Activated CD8-positive, alpha-beta T cell treated with anti-CD3 and anti-CD28 coated beads for 36 hours (primary cell): ENCODE results near the gene REEP2. TPM values are rescaled to one million over a fixed set of nuclear protein-coding genes. Genes with fewer than 3 reads are reported as not detected.

ENCODE experiments used
- ATAC-seq: fragments of 200-7000 bp; cut with Tn5 transposase; one replicate; pipeline ENCODE4 v1.10.0; 2021; ENCODE audit warnings: mild to moderate bottlenecking, moderate library complexity
- CTCF ChIA-PET: fragments of 350-600 bp; sonication (Branson Sonifier 250); formaldehyde crosslinking; loops from one replicate; lab custom pipeline; 2021; ENCODE audit warnings: antibody characterized with exemption; lab: Charles Lee
- POLR2A ChIA-PET: fragments of 350-600 bp; sonication (Branson Sonifier 250); formaldehyde crosslinking; loops from one replicate; lab custom pipeline; 2021; ENCODE audit warnings: antibody characterized with exemption; lab: Charles Lee
- DNase-seq: peaks from one replicate; pipeline ENCODE4 v3.0.0-alpha.2; 2020
- H3K27ac Mint-ChIP-seq: one replicate; pipeline ENCODE4 v1.8.0; 2021; ENCODE audit warnings: mild to moderate bottlenecking, mixed read lengths
- H3K27me3 Mint-ChIP-seq: one replicate; pipeline ENCODE4 v1.8.0; 2021; ENCODE audit warnings: mixed read lengths
- H3K36me3 Mint-ChIP-seq: one replicate; pipeline ENCODE4 v1.8.0; 2021; ENCODE audit warnings: low read depth, mixed read lengths
- H3K4me1 Mint-ChIP-seq: one replicate; pipeline ENCODE4 v1.8.0; 2021; ENCODE audit warnings: low read depth, mixed read lengths
- H3K4me3 Mint-ChIP-seq: one replicate; pipeline ENCODE4 v1.8.0; 2021; ENCODE audit warnings: mild to moderate bottlenecking, moderate library complexity, mixed read lengths
- H3K9me3 Mint-ChIP-seq: one replicate; pipeline ENCODE4 v1.8.0; 2021; ENCODE audit warnings: mixed read lengths
- intact Hi-C: fragments of 100-400 bp; cut with micrococcal nuclease; formaldehyde crosslinking; loops from one replicate; pipeline ENCODE4 v1.10.0; 2022
- total RNA-seq, 2 experiments: library from RNA; stranded (reverse); gene quantifications; one replicate each; pipeline ENCODE4 v1.2.3, GENCODE V29; 2021
- TF ChIP-seq, protein P1 (sequence below): fragments of 200-600 bp; IDR thresholded peaks from one replicate; pipeline ENCODE4 v1.8.0; 2022; ENCODE audit warnings: antibody characterized with exemption, mild to moderate bottlenecking

The REEP2 gene
- total RNA-seq, 2 experiments from 2014 or later, result 2.9 to 3.1 TPM

GRCh38 chr5:138448481-138449398 is 9.9 kb downstream of the REEP2 start:
- TF ChIP-seq, protein P1, sequence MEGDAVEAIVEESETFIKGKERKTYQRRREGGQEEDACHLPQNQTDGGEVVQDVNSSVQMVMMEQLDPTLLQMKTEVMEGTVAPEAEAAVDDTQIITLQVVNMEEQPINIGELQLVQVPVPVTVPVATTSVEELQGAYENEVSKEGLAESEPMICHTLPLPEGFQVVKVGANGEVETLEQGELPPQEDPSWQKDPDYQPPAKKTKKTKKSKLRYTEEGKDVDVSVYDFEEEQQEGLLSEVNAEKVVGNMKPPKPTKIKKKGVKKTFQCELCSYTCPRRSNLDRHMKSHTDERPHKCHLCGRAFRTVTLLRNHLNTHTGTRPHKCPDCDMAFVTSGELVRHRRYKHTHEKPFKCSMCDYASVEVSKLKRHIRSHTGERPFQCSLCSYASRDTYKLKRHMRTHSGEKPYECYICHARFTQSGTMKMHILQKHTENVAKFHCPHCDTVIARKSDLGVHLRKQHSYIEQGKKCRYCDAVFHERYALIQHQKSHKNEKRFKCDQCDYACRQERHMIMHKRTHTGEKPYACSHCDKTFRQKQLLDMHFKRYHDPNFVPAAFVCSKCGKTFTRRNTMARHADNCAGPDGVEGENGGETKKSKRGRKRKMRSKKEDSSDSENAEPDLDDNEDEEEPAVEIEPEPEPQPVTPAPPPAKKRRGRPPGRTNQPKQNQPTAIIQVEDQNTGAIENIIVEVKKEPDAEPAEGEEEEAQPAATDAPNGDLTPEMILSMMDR, result no peak
- ATAC-seq (no peak), DNase-seq (no peak)
- intact Hi-C loops, result no loop called here
- Mint-ChIP-seq H3K4me1 (peaks cover 5% of the 10 kb centered on the region), H3K27me3 (no peaks in the 10 kb centered on the region), H3K9me3 (no peaks in the 10 kb centered on the region), H3K4me3 (no peak overlapping the region), H3K36me3 (no peaks in the 10 kb centered on the region), H3K27ac (no peak overlapping the region)
- CTCF ChIA-PET, result interaction anchor here (0.8 to 5.9 kb wide), 25 partner anchors 9 to 225 kb away, joined by 3 to 85 read pairs (median 5); partner anchors contain the start of genes EGR1, ETF1 and REEP2
- POLR2A ChIA-PET, result interaction anchor here (1.1 to 2.8 kb wide), 7 partner anchors 10 to 98 kb away, joined by 3 to 12 read pairs (median 5); partner anchors contain the start of genes EGR1, ETF1 and REEP2

- Mint-ChIP-seq H3K36me3 (no peaks in the 10 kb centered on the region), H3K9me3 (no peaks in the 10 kb centered on the region), H3K4me3 (peak overlapping the region; percentile 48), H3K27me3 (no peaks in the 10 kb centered on the region), H3K4me1 (peaks cover 5% of the 10 kb centered on the region), H3K27ac (no peak overlapping the region)
- peak; percentile 92 for DNase-seq
- POLR2A ChIA-PET, result interaction anchor here (1.2 to 2.8 kb wide), 6 partner anchors 9 to 125 kb away, joined by 3 to 12 read pairs (median 6); partner anchors contain the start of genes EGR1, ETF1, HSPA9 and REEP2
- TF ChIP-seq, protein P1, result peak; percentile 89
- ATAC-seq, result peak; percentile 97
- intact Hi-C loops, result no loop called here
- CTCF ChIA-PET, result interaction anchor here (0.8 to 5.9 kb wide), 26 partner anchors 10 to 226 kb away, joined by 3 to 85 read pairs (median 5); partner anchors contain the start of genes EGR1, ETF1 and REEP2
These were observed 10.8 kb downstream of the REEP2 start for GRCh38 chr5:138449501-138450239.

DNA sequence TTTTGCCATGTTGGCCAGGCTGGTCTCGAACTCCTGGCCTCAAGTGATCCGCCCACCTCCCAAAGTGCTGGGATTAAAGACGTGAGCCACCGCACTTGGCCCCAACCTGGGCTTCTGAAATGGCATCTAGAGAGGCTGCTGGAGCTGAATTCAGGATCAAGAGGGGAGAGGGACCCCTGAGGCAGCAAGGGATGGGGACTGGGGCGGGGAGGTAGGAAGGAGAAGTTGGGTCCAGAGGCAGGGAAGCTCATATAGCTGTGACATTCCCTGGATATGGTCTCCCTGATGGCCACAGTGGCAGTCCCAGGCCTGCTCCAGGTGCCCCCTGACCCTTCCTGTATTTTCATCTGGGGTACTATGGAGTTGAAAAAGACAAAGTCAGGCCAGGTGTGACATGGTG is 12.1 kb downstream of the REEP2 start:
- Mint-ChIP-seq H3K4me3 (no peak overlapping the region), H3K36me3 (no peaks in the 10 kb centered on the region), H3K27me3 (no peaks in the 10 kb centered on the region), H3K4me1 (peaks cover 5% of the 10 kb centered on the region), H3K9me3 (no peaks in the 10 kb centered on the region), H3K27ac (no peak overlapping the region)
- ChIA-PET POLR2A (interaction anchor here (0.8 to 1.6 kb wide), 4 partner anchors 9 to 828 kb away, joined by 3 to 5 read pairs (median 4); partner anchors contain the start of genes EGR1 and HSPA9), CTCF (interaction anchor here (0.8 to 5.9 kb wide), 10 partner anchors 9 to 98 kb away, joined by 3 to 85 read pairs (median 8); partner anchors contain the start of gene EGR1)
- intact Hi-C loops, result no loop called here
- ATAC-seq (no peak), DNase-seq (no peak)
- TF ChIP-seq, protein P1, result no peak

DNA sequence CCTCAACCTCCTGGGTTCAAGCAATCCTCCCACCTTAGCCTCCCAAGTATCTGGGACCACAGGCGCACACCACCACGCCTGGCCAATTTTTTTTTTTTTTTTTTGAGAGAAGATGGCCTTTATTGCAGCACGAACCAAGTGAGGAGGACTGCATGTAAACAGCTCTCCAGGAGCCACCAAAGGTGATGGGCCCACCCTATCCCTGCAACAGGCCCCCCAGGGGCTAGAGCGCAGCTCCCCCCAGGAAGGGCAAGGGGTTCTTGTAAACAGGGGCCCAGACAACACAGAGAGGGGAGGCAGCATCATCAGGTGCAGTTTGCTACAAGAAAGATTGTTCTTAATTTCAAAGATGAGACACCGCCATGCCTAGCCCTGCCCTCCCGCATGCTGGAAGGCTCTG is 13.9 kb downstream of the REEP2 start:
- Mint-ChIP-seq H3K9me3 (no peaks in the 10 kb centered on the region), H3K27me3 (no peaks in the 10 kb centered on the region), H3K27ac (no peak overlapping the region), H3K4me1 (peaks cover 8% of the 10 kb centered on the region), H3K4me3 (no peak overlapping the region), H3K36me3 (no peaks in the 10 kb centered on the region)
- TF ChIP-seq, protein P1, result no peak
- ChIA-PET POLR2A (no interaction called here), CTCF (interaction anchor here (0.7 to 5.7 kb wide), 2 partner anchors 18 to 113 kb away, joined by 3 to 38 read pairs; no protein-coding TSS in a partner anchor)
- ATAC-seq (no peak), DNase-seq (no peak)
- intact Hi-C loops, result no loop called here
